Osteocyte (in vitro differentiated cells): ENCODE results near the gene CSTF2T. TPM values are rescaled to one million over a fixed set of nuclear protein-coding genes. Genes with fewer than 3 reads are reported as not detected.

Experiments used
- DNase-seq: peaks from one replicate; pipeline ENCODE4 v3.0.0; 2021; ENCODE audit warnings: mixed read lengths; ENCODE audit not compliant: unreplicated experiment; ENCODE audit errors: extremely low spot score
- H3K27ac Mint-ChIP-seq: one replicate; pipeline ENCODE4 v1.8.0; 2021; ENCODE audit warnings: mild to moderate bottlenecking, mixed read lengths; ENCODE audit not compliant: unreplicated experiment
- H3K27me3 Mint-ChIP-seq: one replicate; pipeline ENCODE4 v1.8.0; 2021; ENCODE audit warnings: mixed read lengths; ENCODE audit not compliant: unreplicated experiment
- H3K36me3 Mint-ChIP-seq: one replicate; pipeline ENCODE4 v1.8.0; 2021; ENCODE audit warnings: mixed read lengths; ENCODE audit not compliant: unreplicated experiment
- H3K4me1 Mint-ChIP-seq: one replicate; pipeline ENCODE4 v1.8.0; 2021; ENCODE audit warnings: mixed read lengths; ENCODE audit not compliant: unreplicated experiment
- H3K4me3 Mint-ChIP-seq: one replicate; pipeline ENCODE4 v1.8.0; 2021; ENCODE audit warnings: mild to moderate bottlenecking, moderate library complexity, mixed read lengths; ENCODE audit not compliant: unreplicated experiment
- H3K9me3 Mint-ChIP-seq: one replicate; pipeline ENCODE4 v1.8.0; 2021; ENCODE audit warnings: mixed read lengths; ENCODE audit not compliant: unreplicated experiment
- CTCF ChIP-seq: fragments of 200-600 bp; sonication (generic); IDR thresholded peaks from 2 replicates; pipeline ENCODE4 v1.5.0; 2021; ENCODE audit warnings: antibody characterized with exemption, mild to moderate bottlenecking, moderate library complexity
- total RNA-seq: library from RNA; stranded (reverse); gene quantifications from 2 replicates; pipeline ENCODE4 v1.2.1, GENCODE V29; 2021

The CSTF2T gene
- total RNA-seq, 1 donor from 2014 or later = 23.9 TPM

- Mint-ChIP-seq H3K4me3 (no peak overlapping the region), H3K9me3 (no peaks in the 10 kb centered on the region), H3K4me1 (no peaks in the 10 kb centered on the region), H3K27me3 (no peaks in the 10 kb centered on the region), H3K27ac (no peak overlapping the region), H3K36me3 (no peaks in the 10 kb centered on the region)
- DNase-seq = no peak
- no peak for TF ChIP-seq CTCF
Measured at GRCh38 chr10:51744235-51745000, 45.0 kb upstream of the CSTF2T start.

GRCh38 chr10:51743146-51743545 lies 43.8 kb upstream of the CSTF2T start:
- TF ChIP-seq CTCF = no peak
- H3K36me3 Mint-ChIP-seq = no peaks in the 10 kb centered on the region
- H3K9me3 Mint-ChIP-seq = no peaks in the 10 kb centered on the region
- no peaks in the 10 kb centered on the region for H3K27me3 Mint-ChIP-seq
- no peak overlapping the region for H3K4me3 Mint-ChIP-seq
- no peak for DNase-seq
- H3K4me1 Mint-ChIP-seq = no peaks in the 10 kb centered on the region
- no peak overlapping the region for H3K27ac Mint-ChIP-seq

GRCh38 chr10:51733057-51733456 lies 33.7 kb upstream of the CSTF2T start:
- Mint-ChIP-seq H3K27ac (no peak overlapping the region), H3K4me1 (peaks cover 9% of the 10 kb centered on the region), H3K9me3 (no peaks in the 10 kb centered on the region), H3K27me3 (no peaks in the 10 kb centered on the region), H3K4me3 (no peak overlapping the region), H3K36me3 (no peaks in the 10 kb centered on the region)
- TF ChIP-seq CTCF = no peak
- no peak for DNase-seq

GRCh38 chr10:51729822-51730555 lies 30.6 kb upstream of the CSTF2T start:
- DNase-seq = no peak
- Mint-ChIP-seq H3K36me3 (no peaks in the 10 kb centered on the region), H3K4me3 (no peak overlapping the region), H3K4me1 (peaks cover 9% of the 10 kb centered on the region), H3K9me3 (no peaks in the 10 kb centered on the region), H3K27me3 (no peaks in the 10 kb centered on the region), H3K27ac (no peak overlapping the region)
- no peak for TF ChIP-seq CTCF

- Mint-ChIP-seq H3K27ac (no peak overlapping the region), H3K36me3 (no peaks in the 10 kb centered on the region), H3K9me3 (no peaks in the 10 kb centered on the region), H3K4me1 (peaks cover under 1% of the 10 kb centered on the region), H3K4me3 (no peak overlapping the region), H3K27me3 (no peaks in the 10 kb centered on the region)
- no peak for TF ChIP-seq CTCF
- no peak for DNase-seq
Measured at GRCh38 chr10:51724038-51724437, 24.6 kb upstream of the CSTF2T start.
